SK-N-SH (cell line): Measurements from ENCODE around the gene LARGE1. TPM values are rescaled to one million over a fixed set of nuclear protein-coding genes. Genes with fewer than 3 reads are reported as not detected.

ENCODE experiments used
- CTCF ChIA-PET: fragments of 300-600, 350-600 bp; formaldehyde crosslinking; extraction: SDS; loops from one replicate; lab custom pipeline; 2021; lab: Yijun Ruan, JAX
- POLR2A ChIA-PET: fragments of 350-600 bp; sonication (Branson Sonifier 250); formaldehyde crosslinking; extraction: SDS; loops from one replicate; lab custom pipeline; 2020; ENCODE audit warnings: antibody characterized with exemption, inconsistent platforms; lab: Yijun Ruan, JAX
- DNase-seq: peaks from one replicate; pipeline ENCODE4 v3.0.0; 2012
- H2AFZ ChIP-seq: fragments of 200-600 bp; sonication (generic); 2 replicates; pipeline ENCODE4 v1.8.1; 2016; ENCODE audit warnings: antibody characterized with exemption, mild to moderate bottlenecking, low read depth
- H3F3A ChIP-seq: fragments of 200-600 bp; sonication (generic); replicated peaks from 2 replicates; pipeline ENCODE3; 2016; ENCODE audit warnings: antibody characterized with exemption, mild to moderate bottlenecking; ENCODE audit not compliant: insufficient read depth
- H3K27ac ChIP-seq, 2 experiments: fragments of 200-500 bp in 1 of 2; fragments of 200-600 bp in 1 of 2; sonication (Bioruptor generic) in 1 of 2; sonication (generic), shearing (Covaris generic) in 1 of 2; 2 replicates each; pipeline versions ENCODE4 v1.5.1 to v1.6.1; 2014 to 2016; ENCODE audit warnings: low read depth in 2 of 2, inconsistent platforms in 1 of 2, low read length in 1 of 2, mild to moderate bottlenecking in 1 of 2, mixed read lengths in 1 of 2
- H3K27me3 ChIP-seq: fragments of 200-600 bp; sonication (generic), shearing (Covaris generic); 2 replicates; pipeline ENCODE4 v1.6.1; 2016; ENCODE audit warnings: mixed run types; ENCODE audit not compliant: insufficient read depth
- H3K36me3 ChIP-seq, 2 experiments: fragments of 200-500 bp in 1 of 2; fragments of 200-600 bp in 1 of 2; sonication (Bioruptor generic) in 1 of 2; sonication (generic) in 1 of 2; replicated peaks in 1 of 2; 2 replicates each; pipeline versions ENCODE3 to v1.5.1; 2014 to 2016; ENCODE audit warnings: low read length in 1 of 2, mild to moderate bottlenecking in 1 of 2; ENCODE audit not compliant: insufficient read depth in 2 of 2, control insufficient read depth in 1 of 2
- H3K4me1 ChIP-seq, 2 experiments: fragments of 200-500 bp in 1 of 2; fragments of 200-600 bp in 1 of 2; sonication (Bioruptor generic) in 1 of 2; sonication (generic), shearing (Covaris generic) in 1 of 2; 2 replicates each; pipeline versions ENCODE4 v1.5.1 to v1.6.1; 2014 to 2016; ENCODE audit warnings: low read depth in 1 of 2, low read length in 1 of 2, mixed run types in 1 of 2; ENCODE audit not compliant: insufficient read depth in 2 of 2, control insufficient read depth in 1 of 2
- H3K4me2 ChIP-seq: fragments of 200-600 bp; sonication (generic), shearing (Covaris generic); 2 replicates; pipeline ENCODE4 v1.6.1; 2017; ENCODE audit warnings: mixed run types
- H3K4me3 ChIP-seq, 2 experiments: fragments of 200-500 bp in 1 of 2; fragments of 200-600 bp in 1 of 2; sonication (Bioruptor generic) in 1 of 2; sonication (generic), shearing (Covaris generic) in 1 of 2; 2 replicates each; pipeline versions ENCODE4 v1.5.1 to v1.8.1; 2014 to 2016; ENCODE audit warnings: low read depth in 2 of 2, inconsistent platforms in 1 of 2, low read length in 1 of 2, mild to moderate bottlenecking in 1 of 2, mixed read lengths in 1 of 2, moderate library complexity in 1 of 2
- H3K79me2 ChIP-seq: fragments of 200-600 bp; sonication (generic); 2 replicates; pipeline ENCODE4 v1.8.1; 2017; ENCODE audit warnings: mild to moderate bottlenecking; ENCODE audit not compliant: insufficient read depth
- H3K9ac ChIP-seq: fragments of 200-600 bp; sonication (generic); 2 replicates; pipeline ENCODE4 v1.6.1; 2017; ENCODE audit warnings: mixed run types
- H3K9me2 ChIP-seq: fragments of 200-600 bp; sonication (generic); 2 replicates; pipeline ENCODE4 v1.6.1; 2017; ENCODE audit warnings: mixed run types
- H3K9me3 ChIP-seq: fragments of 200-600 bp; sonication (generic); 2 replicates; pipeline ENCODE4 v1.6.1; 2017; ENCODE audit warnings: mixed run types, mild to moderate bottlenecking, moderate library complexity
- H4K20me1 ChIP-seq: fragments of 200-600 bp; sonication (generic); 2 replicates; pipeline ENCODE4 v1.6.1; 2017; ENCODE audit warnings: mild to moderate bottlenecking, mixed run types; ENCODE audit not compliant: insufficient read depth
- CTCF ChIP-seq: fragments of 200-600 bp; sonication (generic); IDR thresholded peaks from 2 replicates; pipeline ENCODE4 v1.6.1; 2017; ENCODE audit warnings: antibody characterized with exemption, mild to moderate bottlenecking, moderate library complexity
- EP300 ChIP-seq, 2 experiments: IDR thresholded peaks; 2 replicates each; pipeline versions ENCODE4 v1.4.0 to v1.6.1; 2012; ENCODE audit warnings: borderline replicate concordance in 1 of 2, low read depth in 1 of 2, low read length in 1 of 2
- EZH2phosphoT487 ChIP-seq: fragments of 200-600 bp; sonication (generic); IDR thresholded peaks from 2 replicates; pipeline ENCODE4 v1.6.1; 2017; ENCODE audit warnings: low read depth, mixed run types, mild to moderate bottlenecking, antibody characterized with exemption, moderate library complexity, borderline replicate concordance
- FOSL2 ChIP-seq: IDR thresholded peaks from 2 replicates; pipeline ENCODE4 v1.4.0; 2012; ENCODE audit warnings: low read depth, mild to moderate bottlenecking, moderate library complexity, borderline replicate concordance
- IRF3 ChIP-seq: fragments of 150-350 bp; IDR thresholded peaks from 2 replicates; pipeline ENCODE4 v1.6.1; 2016; ENCODE audit warnings: mild to moderate bottlenecking, low read depth, low read length
- JUND ChIP-seq: IDR thresholded peaks from 2 replicates; pipeline ENCODE4 v1.4.0; 2012
- MXI1 ChIP-seq: IDR thresholded peaks from 2 replicates; pipeline ENCODE4 v1.6.1; 2012; ENCODE audit warnings: mild to moderate bottlenecking, low read depth, low read length, improper control_type of control experiment
- NFIC ChIP-seq: IDR thresholded peaks from 2 replicates; pipeline ENCODE4 v1.4.0; 2012; ENCODE audit warnings: borderline replicate concordance
- NRF1 ChIP-seq: IDR thresholded peaks from 2 replicates; pipeline ENCODE4 v1.6.1; 2012; ENCODE audit warnings: low read depth, mild to moderate bottlenecking, low read length
- PBX3 ChIP-seq: IDR thresholded peaks from 2 replicates; pipeline ENCODE4; 2012
- POLR2AphosphoS5 ChIP-seq: IDR thresholded peaks from 2 replicates; pipeline ENCODE4 v1.6.1; 2012; ENCODE audit warnings: low read depth, low read length
- RAD21 ChIP-seq: IDR thresholded peaks from 2 replicates; pipeline ENCODE4 v1.6.1; 2012; ENCODE audit warnings: mild to moderate bottlenecking, low read length
- RFX5 ChIP-seq: IDR thresholded peaks from 2 replicates; pipeline ENCODE4 v1.6.1; 2012; ENCODE audit warnings: mild to moderate bottlenecking, improper control_type of control experiment, low read length
- SIN3A ChIP-seq: IDR thresholded peaks from 2 replicates; pipeline ENCODE4 v1.6.1; 2012; ENCODE audit warnings: low read depth, mild to moderate bottlenecking, low read length, moderate library complexity, borderline replicate concordance
- SMC3 ChIP-seq: IDR thresholded peaks from 2 replicates; pipeline ENCODE4 v1.6.1; 2012; ENCODE audit warnings: low read depth, low read length, improper control_type of control experiment
- TCF12 ChIP-seq: IDR thresholded peaks from 2 replicates; pipeline ENCODE4 v1.4.0; 2012
- USF1 ChIP-seq: IDR thresholded peaks from 2 replicates; pipeline ENCODE4 v1.4.0; 2012; ENCODE audit warnings: low read depth, borderline replicate concordance
- USF2 ChIP-seq: fragments of 150-350 bp; IDR thresholded peaks from 2 replicates; pipeline ENCODE4 v1.6.1; 2017; ENCODE audit warnings: antibody characterized with exemption, low read length, low read depth, borderline replicate concordance
- YY1 ChIP-seq: IDR thresholded peaks from 2 replicates; pipeline ENCODE4 v1.4.0; 2012; ENCODE audit warnings: low read depth, mild to moderate bottlenecking
- WGBS: methylation state at CpG from one replicate; pipeline ENCODE4 v1.1.6; 2017; ENCODE audit warnings: low lambda C conversion rate; 5-methylcytosine and 5-hydroxymethylcytosine counted together
- polyA plus RNA-seq, 3 experiments: library from polyadenylated mRNA; depleted of rRNA; stranded (reverse); fragments of >200 nt; gene quantifications; 2 replicates each; pipeline ENCODE4 v1.2.3, GENCODE V29; 2012

Gene LARGE1
- polyA plus RNA-seq, 1 of the 3 experiments (the other 2 are of a cell fraction): 1.1 TPM

GRCh38 chr22:33598821-33599220 is 321.5 kb downstream of the LARGE1 start:
- CTCF ChIA-PET: no interaction called here

More at GRCh38 chr22:33598821-33599220, 321.5 kb downstream of the LARGE1 start:
- Histone ChIP-seq H2AFZ (no peak overlapping the region), H3K4me3 (no peak overlapping the region), H3K9me3 (no peaks in the 10 kb centered on the region; the same call in 1 of the 2 replicates), H4K20me1 (no peaks in the 10 kb centered on the region), H3K4me2 (no peak overlapping the region), H3K27me3 (no peaks in the 10 kb centered on the region), H3K9me2 (no peaks in the 10 kb centered on the region), H3K27ac (no peak overlapping the region), H3K36me3 (no peaks in the 10 kb centered on the region), H3K79me2 (no peaks in the 10 kb centered on the region), H3K4me1 (no peaks in the 10 kb centered on the region), H3F3A (no peaks in the 10 kb centered on the region), H3K9ac (no peak overlapping the region)
- TF ChIP-seq NFIC (no peak), EP300 (IDR thresholded peaks at IDR 0.05; ENCODE audit: borderline replicate concordance in 1 of 2, low read depth in 1 of 2, low read length in 1 of 2) (no peak), RAD21 (no peak), TCF12 (no peak), MXI1 (no peak), USF2 (no peak), USF1 (no peak), SMC3 (no peak), YY1 (no peak), EZH2phosphoT487 (no peak), RFX5 (no peak), IRF3 (no peak), FOSL2 (no peak), PBX3 (no peak), CTCF (no peak), JUND (no peak), POLR2AphosphoS5 (no peak), SIN3A (no peak), NRF1 (no peak)
- 61% methylated on average over 1 of the region's 1 CpG for WGBS
- DNase-seq: no peak
- POLR2A ChIA-PET: no interaction called here
